HG02642 (cell line): ENCODE data around the gene ATRN.
"Not testable (repeated sequence)": the region's sequence is repeated elsewhere in the genome, so short reads cannot be mapped to it uniquely, and the experiment has no call there.

ENCODE experiments used
- ATAC-seq: cut with Tn5 transposase; IDR thresholded peaks from one replicate; pipeline ENCODE4 v1.9.1; 2021; ENCODE audit warnings: mild to moderate bottlenecking; ENCODE audit not compliant: unreplicated experiment, poor library complexity

The ATRN gene

DNA sequence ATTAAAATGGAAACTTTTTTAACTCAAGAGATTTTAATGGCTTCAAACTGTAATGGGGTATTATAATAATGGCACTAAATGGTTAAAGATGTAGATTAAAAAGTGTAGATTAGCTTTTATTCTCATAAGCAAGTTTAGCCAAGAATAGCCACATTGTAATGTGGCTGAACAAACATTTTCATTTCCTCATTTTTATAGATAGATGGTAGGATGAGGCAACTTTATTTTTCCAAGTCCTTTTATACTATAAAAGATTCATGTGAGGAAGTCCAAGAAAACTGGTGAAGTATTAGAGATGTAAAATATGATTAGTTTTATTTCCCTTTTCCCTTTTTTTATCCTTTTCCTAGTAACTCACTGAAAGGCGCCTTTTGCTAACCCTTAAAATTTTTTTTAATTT lies 88.8 kb downstream of the ATRN start:
- no peak for ATAC-seq

DNA sequence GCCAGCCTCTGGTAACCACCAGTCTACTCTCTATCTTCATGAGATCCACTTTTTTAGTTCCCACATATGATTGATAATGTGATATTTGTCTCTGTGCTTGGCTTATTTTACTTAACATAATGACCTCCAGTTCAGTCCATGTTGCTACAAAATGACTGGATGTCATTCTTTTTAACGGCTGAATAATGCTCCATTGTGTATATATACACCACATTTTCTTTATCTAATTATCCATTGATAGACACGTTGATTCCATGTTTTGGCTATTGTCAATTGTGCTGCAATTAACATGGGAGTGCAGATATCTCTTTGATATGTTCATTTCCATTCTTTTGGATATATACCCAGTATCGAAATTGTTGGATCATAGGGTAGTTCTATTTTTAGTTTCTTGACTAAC lies 89.3 kb downstream of the ATRN start:
- ATAC-seq: no peak

DNA sequence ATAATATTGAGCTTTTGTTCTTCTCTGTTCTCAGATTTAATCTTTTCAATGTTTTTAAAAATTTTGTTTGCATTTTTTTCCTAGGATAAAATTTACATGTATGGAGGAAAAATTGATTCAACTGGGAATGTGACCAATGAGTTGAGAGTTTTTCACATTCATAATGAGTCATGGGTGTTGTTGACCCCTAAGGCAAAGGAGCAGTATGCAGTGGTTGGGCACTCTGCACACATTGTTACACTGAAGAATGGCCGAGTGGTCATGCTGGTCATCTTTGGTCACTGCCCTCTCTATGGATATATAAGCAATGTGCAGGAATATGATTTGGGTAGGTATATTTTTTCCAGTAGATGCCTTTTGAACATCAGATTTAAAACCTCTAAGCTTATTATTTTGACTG lies 89.8 kb downstream of the ATRN start:
- no peak for ATAC-seq

DNA sequence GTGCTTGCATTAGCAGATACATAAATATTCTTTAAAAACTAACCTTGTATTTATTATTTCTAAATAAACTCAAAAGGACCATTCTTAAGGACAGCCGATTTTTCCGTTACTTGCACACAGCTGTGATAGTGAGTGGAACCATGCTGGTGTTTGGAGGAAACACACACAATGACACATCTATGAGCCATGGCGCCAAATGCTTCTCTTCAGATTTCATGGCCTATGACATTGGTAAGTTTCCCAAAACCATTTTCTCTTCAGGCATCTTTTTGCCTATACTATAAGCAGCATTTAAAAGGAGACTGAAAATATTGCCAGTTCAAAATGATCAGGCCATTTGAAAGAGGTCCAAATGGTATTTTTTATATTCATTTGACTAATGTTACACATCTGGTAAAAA lies 92.3 kb downstream of the ATRN start:
- no peak for ATAC-seq

DNA sequence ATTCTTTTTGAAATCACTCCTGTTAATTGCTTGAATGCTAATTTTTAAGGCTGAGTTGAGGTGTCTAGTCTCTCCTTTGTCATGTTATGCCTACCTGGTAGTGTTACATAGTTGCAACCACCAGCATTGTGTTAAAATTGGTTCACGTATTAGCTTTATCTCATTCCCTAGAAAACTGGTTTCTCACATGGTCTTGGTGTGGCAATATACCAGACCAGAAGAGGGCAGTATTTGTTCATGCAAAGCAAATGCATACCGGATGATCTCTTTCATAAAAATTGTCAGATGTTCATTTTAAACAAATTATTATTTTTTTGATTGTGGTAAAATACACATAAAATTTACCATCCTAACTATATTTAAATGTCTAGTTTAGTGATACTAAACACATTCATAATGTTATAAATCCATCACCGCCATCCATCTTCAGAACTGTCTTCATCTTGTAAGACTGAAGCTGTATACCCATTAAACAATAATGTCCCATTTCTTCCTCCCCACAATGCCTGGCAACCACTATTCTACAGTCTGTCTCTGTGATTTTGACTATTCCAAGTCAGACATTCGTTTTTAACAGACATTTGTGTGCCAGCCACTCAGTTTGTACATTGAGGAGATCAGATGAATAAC lies 92.8 kb downstream of the ATRN start:
- no peak for ATAC-seq

DNA sequence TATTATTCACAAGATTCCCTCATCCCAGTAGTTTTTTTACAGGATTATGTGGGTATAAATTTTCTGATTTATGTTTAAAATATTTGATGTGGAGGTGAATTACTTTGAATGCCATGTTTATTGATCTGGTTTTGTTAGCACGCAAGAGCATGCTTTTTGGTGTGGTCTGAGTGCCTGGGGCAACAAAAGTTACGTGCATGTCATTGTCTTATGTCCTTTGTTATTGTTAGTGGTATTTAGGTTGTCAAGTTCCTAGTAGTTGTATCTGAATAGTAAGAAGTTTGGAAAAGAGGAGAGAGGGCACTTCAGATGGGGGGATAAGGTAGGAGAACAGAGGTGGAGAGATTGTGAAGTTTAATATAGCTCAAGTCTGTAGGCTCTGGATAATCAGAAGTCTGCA lies 95.0 kb downstream of the ATRN start:
- ATAC-seq: no peak

DNA sequence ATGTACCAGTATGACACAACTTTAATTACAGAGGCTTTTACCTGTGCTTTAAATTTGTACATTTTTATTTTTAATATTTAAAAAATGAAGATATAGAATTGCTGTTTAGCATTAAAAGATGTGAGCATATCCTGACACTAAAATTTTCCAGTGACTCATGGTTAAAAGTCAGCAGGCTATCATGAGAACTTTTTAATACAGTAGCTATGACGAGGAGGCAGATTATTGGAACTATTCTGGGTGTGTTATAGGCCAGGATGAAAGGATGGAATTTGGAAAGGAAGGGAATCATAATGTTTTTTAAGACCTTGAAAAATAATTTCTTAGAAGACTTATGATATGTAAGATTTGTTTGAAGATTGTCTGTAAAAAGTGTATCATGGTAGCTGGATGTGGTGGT lies 101.3 kb downstream of the ATRN start:
- no peak for ATAC-seq

DNA sequence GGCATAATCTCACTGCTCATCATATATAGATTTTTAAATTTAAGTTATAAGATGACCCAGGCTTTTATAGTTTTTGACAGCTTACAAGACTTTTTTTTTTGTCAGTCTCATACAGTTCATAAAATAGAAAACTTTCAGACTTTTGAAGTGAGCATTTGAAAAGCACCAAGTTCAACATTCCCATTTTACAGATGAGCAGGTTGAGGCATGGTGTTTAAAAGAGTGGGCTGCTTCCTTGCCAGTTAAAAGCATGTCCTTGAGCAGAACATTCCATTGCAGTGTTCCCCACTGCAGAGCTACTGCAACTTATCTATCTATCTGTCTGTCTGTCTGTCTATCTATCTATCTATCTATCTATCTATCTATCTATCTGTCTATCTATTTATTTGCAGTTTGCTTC lies 105.5 kb downstream of the ATRN start:
- no peak for ATAC-seq

DNA sequence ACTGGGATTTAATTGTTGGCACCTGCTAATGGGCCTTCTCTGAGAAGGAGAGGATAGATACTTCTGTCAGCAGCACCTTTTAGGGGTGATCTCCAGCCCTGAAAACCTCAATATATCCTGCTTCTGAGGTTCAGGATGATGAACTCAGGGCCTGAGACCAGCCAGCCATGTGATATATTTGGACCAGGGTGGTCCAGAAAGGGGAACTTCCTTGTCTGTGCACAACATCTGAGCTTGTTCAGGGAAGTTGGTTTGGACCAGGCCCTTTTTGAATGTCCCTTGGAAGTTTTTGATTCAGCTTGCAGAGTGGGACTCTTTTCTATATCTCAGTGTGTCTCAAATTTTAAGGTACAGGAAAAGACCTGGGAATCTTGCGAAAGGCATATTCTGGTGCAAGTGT lies 106.5 kb downstream of the ATRN start:
- no peak for ATAC-seq

DNA sequence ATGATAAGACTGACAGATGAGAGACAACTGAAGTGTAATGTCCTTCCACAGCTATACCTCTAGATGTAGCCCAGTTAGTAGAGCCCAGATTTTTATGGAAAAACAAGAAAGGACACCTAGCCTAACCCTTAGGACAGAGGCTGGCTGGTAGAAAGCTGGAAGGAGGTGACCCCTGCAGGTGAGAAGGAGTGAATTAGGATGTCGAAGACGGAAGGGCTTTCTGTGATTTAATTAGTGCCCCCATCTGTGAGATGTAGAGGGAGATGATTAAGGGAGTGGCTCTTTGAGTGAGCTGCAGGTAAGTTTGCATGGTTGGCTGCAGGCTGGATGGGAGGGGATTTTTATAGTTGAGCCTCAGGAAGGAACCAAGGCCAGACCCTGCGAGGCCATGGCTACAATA lies 109.6 kb downstream of the ATRN start:
- ATAC-seq: no peak

DNA sequence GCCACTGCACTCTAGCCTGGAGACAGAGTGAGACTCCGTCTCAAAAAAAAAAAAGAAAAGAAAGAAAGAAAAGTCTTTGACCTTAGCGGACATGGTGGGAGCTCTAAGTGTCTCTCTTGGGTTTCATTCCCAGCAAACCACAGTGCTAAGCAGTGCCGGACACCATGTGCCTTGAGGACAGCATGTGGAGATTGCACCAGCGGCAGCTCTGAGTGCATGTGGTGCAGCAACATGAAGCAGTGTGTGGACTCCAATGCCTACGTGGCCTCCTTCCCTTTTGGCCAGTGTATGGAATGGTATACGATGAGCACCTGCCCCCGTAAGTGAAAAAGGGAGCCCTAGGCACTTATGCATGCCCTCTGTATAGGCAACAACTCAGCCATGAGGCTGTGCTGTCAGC lies 112.9 kb downstream of the ATRN start:
- ATAC-seq: no peak

DNA sequence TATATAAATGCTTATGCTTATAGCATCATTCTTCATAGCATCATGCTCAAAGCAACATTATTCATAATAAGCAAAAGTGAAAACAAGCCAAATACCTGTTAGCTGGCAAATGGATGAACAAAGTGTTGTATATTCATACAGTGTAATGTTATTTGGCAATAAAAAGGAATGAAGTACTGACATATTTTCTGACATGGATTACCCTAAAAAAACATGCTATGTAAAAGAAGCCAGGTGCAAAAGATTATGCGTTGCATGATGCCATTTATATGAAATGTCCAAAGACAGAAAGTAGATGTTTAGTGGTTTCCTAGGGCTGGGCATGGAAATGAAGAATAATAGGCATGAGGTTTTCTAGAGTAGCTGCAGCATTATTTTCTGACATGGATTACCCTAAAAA lies 115.3 kb downstream of the ATRN start:
- no peak for ATAC-seq

DNA sequence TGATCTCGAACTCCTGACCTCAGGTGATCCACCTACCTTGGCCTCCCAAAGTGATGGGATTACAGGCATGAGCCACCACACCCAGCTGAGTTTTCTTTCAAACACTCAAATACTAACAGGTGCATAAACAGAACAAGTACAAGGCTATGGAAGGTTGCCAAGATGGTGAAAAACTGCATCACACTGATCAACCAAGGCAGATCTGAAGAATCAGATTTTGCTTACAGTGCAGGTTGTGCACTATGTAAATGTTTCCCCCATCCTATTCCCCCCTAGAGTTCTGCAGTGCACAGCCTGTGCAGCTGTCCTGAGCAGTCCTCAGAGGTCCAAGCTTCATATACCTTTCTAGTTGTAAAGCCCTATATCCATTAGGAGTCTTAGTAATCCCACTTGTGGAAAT lies 119.3 kb downstream of the ATRN start:
- no peak for ATAC-seq

DNA sequence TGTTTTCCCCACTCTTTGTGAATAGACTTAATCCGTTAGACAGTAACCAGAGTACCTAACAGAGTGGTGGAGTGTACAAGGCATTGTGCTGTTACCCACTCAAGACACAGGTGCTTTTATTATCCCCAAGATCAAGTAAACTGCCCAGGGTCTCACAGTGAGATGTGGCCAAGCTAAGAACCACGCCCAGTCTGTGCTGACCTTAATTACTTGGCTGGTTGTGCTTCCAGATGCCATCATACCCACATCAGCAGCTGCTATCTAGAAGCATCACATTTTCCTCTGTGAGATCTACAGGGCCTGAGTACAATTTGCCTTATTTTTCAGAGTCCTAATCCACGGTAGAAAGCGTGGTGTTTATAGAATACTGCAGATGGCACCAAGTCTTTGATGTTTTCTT lies 122.1 kb downstream of the ATRN start:
- ATAC-seq: no peak

DNA sequence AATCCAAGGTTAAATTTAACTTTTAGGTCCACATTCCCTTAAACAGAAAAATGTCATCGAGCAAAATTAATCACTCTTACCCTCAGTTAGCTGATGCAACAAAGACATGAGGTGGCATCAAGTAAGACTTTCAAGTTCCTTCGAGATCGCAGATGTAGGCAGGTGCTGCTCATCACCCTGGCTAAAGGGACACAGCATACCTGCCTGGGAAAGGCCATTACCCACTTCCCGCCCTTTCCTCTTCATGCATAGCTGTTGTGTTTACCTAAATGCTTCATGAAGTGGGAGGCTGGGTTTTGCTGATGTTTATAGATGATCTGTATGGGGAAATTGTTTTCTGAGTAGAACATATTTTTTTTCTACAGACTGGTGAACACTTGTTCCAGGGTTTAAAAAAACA lies 124.7 kb downstream of the ATRN start:
- no peak for ATAC-seq

DNA sequence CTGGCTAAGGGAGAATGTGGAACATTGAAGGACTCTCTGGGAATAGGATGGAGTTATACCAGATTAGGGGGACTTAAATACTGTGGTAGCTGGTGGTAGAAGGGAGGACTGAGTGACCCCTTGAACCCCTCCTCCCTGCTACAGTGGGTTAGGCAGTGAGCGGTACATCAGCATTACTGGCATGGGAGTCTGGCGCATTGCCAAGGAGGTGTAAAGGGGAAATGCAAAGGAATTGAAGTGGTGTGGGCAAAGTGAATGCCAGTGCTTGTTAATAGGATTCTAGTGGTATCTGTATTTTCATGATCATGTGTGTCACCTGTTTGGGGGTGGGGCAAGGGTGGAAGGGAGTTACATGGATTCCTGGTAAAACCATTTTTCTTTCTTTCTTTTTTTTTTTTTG lies 132.3 kb downstream of the ATRN start:
- no peak for ATAC-seq

DNA sequence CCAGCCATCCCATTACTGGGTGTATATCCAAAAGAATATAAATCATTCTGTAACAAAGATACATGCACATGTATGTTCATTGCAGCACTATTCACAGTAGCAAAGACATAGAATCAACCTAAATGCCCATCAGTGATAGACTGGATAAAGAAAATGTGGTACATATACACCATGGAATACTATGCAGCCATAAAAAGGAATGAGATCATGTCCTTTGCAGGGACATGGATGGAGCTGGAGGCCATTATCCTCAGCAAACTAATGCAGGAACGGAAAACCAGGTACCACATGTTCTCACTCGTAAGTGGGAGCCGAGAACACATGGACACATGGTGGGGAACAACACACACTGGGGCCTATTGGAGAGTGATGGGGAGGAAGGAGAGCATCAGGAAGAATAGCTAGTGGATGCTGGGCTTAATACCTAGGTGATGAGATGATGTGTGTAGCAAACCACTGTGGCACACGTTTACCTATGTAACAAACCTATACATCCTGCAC lies 134.6 kb downstream of the ATRN start:
- not testable (repeated sequence) for ATAC-seq

DNA sequence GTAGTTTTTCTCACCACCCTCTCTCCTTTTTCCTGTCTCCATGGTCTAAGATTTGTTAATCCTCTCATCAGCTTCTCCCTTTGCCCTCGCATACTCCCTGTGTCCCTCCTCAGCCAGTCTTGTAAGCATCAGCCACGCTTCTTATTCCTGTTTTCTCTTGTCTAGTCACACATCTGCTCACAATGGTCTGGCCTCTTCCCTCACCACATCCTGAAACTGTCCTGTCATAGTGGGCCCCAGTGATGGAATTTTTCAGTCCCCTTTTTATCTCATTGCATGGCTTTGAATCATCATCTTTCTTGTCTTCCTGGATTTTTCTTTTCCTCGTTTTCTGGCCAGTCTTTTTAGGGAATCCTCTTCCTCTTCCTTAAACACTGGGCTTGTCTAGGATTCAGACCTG lies 135.2 kb downstream of the ATRN start:
- no peak for ATAC-seq

DNA sequence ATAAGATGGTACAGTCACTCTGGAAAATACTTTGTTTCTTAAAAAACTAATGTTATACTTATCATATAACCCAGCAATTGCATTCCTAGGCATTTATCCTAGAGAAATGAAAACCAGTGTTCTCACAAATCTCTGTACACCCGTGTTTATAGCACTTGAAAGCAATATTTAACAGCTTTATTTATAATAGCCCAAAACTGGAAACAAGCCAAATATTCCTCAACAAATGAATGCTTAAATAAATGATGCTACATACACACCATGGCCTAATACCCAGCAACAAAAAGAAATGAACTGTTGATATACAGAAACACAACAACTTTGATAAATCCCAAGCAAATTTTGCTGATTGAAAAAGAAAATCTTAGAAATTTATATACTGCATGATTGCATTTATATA lies 141.1 kb downstream of the ATRN start:
- ATAC-seq: no peak

DNA sequence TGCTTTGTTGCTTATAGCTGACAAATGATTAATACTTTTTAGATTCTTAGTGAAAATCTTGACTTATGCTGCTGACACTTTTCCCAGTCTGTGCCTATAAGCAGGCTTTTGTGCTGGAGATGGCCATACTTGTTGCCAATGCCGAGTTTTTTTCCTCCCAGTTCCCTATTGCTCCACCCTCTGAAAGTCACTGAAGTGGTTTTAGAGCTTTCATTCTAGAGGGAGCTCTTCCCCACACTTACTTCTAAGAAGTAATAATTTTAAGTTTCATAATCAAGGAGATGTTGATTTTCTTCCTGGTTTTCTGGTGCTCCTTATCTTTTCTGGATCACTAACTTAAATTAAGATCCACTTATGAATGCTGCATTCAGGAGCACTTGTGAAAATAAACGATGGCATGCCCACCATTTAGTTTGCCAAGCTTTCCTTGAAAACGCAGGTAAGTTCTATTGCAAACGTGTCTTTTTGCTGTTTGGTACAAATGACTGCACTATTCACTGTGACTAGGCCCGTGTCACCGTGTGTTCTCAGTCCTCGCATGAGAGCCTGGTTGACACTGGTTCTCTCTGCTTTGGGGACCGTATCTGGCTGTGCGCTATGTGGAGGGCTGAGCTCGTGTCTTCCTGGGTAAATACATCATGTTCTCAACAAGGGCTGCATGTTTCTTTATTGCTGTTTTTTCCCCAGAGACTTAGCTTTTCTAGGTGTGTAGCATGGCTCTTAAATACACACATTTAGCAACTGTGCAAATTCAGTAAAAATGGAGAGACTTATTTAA lies 142.2 kb downstream of the ATRN start:
- no peak for ATAC-seq

DNA sequence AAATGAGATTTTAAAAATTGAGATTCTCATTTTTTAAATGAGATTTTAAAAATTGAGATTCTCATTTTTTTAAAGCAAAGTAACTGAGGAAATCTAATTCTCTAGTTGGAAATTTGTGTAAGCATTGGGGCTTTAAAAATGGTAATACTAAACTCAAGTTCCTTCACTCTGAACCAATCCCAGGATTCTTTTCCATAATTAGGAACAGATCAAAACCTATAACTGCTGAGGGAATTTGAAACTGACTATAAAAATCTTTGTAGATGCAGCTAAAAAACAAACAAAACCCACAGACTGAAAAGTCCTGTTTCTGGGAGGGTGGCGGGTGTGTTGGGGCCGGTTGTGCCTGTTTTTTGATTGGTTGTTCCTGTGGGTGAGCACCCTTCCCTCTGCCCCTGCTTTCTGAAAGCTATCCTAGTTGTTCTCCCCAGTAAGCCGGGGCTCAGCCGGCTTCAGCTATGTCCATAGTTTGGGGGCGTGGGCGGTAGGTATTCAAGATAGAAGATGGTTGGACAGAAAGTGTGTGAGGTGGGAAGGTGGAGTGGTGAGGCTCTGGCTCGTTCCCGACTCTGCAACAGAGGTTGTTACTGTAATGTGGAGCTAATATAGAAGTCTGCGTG lies 143.1 kb downstream of the ATRN start:
- no peak for ATAC-seq

DNA sequence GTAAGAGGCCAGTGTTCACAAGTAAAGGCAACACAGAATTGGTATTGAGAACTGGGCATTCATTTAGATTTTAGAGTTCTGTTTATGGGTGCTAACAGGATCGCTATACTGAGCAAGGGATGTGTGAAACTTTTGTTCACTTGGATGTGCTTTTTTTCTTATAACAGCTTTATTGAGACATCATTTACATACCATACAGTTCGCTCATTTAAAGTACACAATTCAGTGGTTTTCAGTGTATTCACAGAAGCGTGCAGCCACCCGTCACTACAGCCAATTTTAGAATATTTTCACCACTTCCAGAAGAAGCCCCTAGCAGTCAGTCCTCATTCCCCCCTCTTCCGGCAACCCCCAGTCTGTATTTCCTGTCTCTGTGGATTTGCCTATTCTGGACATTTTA lies 143.6 kb downstream of the ATRN start:
- no peak for ATAC-seq
